ENCODE results near the gene SLC22A3. TPM values are rescaled to one million over a fixed set of nuclear protein-coding genes. Genes with fewer than 3 reads are reported as not detected.

The SLC22A3 gene
- total and polyA plus RNA-seq, 2 of the 13 experiments (the other 11 are each of a cell fraction or from before 2014, with no cell fraction given) = 12.0 to 31.5 TPM

- TF ChIP-seq KIAA2018 (CRISPR knock-in tag; IDR thresholded peaks at IDR 0.05; ENCODE audit: borderline replicate concordance) (no peak), GMEB1 (CRISPR knock-in tag; IDR thresholded peaks at IDR 0.05; ENCODE audit: borderline replicate concordance) (no peak), RCOR2 (CRISPR knock-in tag; IDR thresholded peaks at IDR 0.05) (no peak), NR0B2 (CRISPR knock-in tag; IDR thresholded peaks at IDR 0.05) (peak; percentile 70), ZBTB34 (CRISPR knock-in tag; IDR thresholded peaks at IDR 0.05) (no peak), ZNF431 (CRISPR knock-in tag; IDR thresholded peaks at IDR 0.05; ENCODE audit: borderline replicate concordance, low read depth) (0 out of 2 replicates have a peak, but pooled peaks have one; percentile 79), ZNF101 (CRISPR knock-in tag; IDR thresholded peaks at IDR 0.05; ENCODE audit: borderline replicate concordance, low read depth) (no peak), POLR2A (IDR thresholded peaks at IDR 0.05; ENCODE audit: insufficient read depth in 1 of 2, low read depth in 2 of 2, low read length in 2 of 2) (peak in 1 of 2 experiments; percentile 49; a peak in 2 of 4 replicates), KAT7 (CRISPR knock-in tag; IDR thresholded peaks at IDR 0.05; ENCODE audit: borderline replicate concordance) (peak; percentile 74; the same call in 1 of the 2 replicates), CHD2 (IDR thresholded peaks at IDR 0.05; ENCODE audit: low read depth, low read length) (no peak), ZIK1 (CRISPR knock-in tag; IDR thresholded peaks at IDR 0.05; ENCODE audit: borderline replicate concordance, low read depth) (no peak), IKZF5 (CRISPR knock-in tag; IDR thresholded peaks at IDR 0.05) (no peak), ZFP36L1 (CRISPR knock-in tag; IDR thresholded peaks at IDR 0.05) (no peak)
Measured at GRCh38 chr6:160348223-160349019, at the start of gene SLC22A3 (continued).

All from HepG2 (cell line).